SH-SY5Y (cell line): ENCODE data around the gene NUAK2.
A peak's percentile ranks its signal among the peaks of the same experiment; 100 is the strongest.

Experiments
- GATA2 ChIP-seq: IDR thresholded peaks from 2 replicates; pipeline ENCODE4 v1.6.1; 2011; ENCODE audit warnings: mild to moderate bottlenecking, low read depth, low read length
- GATA3 ChIP-seq: IDR thresholded peaks from 2 replicates; pipeline ENCODE4 v1.6.1; 2011; ENCODE audit warnings: low read depth, mild to moderate bottlenecking, low read length, moderate library complexity

The NUAK2 gene

DNA sequence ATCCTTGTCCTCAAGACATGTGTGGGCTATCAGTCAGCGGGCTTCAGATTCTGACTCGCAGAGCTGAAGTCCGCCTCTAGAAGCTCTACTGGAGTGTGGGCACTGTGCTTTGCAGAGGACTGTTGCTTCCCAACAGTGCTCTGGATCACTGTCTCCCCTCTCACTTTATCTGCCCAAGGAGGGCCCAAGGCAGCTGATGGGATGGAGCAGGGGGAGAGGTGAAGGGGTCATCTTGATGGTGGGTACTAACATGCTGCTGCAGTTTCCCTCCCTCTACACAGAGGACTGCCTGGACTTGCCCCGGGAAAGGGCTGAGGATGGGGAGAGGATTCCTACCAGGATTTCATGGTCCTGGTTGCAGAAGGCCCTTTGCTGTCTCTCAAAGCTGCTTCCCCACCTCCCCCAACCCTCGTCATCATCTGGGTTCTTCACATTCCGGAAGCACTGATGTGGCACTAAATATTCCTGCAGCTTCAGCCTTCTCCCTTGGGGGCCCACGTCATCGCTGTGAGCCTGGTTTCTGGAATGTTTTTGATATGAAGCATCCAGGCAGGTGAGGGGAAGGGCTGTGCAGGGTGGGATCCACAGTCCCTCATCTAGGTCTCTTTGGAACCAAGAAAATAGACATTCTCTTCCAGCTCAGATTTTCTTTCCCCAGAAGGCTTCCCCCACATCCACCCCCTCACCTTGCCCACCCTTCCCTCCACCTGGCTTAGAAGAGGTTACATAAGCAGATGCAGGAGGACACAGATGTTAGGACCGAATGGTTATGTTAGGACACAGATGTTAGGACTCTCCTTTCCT is 23.2 kb downstream of the NUAK2 start:
- TF ChIP-seq GATA3 (no peak), GATA2 (no peak)

DNA sequence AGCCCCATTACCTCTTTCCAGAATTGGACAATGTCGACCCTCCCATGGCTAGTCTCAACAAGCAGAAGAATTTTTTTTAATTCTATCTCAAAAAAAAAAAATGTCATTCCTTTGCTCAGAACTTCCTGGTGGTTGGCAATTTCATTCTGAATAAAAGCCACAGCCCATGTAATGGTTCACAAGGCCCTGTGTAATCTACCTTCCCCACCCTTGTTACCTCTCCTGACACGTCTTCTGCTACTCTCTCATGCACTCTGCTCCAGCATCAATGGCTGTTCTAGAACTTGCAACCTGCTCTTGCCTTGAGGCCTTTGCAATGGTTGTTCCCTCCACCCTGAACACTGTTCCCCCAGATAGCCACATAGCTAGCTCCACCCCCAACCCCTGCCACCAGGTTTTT is 25.4 kb downstream of the NUAK2 start:
- TF ChIP-seq GATA2: no peak
- no peak for TF ChIP-seq GATA3

GRCh38 chr1:205294934-205295333 is 26.6 kb downstream of the NUAK2 start:
- TF ChIP-seq GATA3 (no peak), GATA2 (no peak)

DNA sequence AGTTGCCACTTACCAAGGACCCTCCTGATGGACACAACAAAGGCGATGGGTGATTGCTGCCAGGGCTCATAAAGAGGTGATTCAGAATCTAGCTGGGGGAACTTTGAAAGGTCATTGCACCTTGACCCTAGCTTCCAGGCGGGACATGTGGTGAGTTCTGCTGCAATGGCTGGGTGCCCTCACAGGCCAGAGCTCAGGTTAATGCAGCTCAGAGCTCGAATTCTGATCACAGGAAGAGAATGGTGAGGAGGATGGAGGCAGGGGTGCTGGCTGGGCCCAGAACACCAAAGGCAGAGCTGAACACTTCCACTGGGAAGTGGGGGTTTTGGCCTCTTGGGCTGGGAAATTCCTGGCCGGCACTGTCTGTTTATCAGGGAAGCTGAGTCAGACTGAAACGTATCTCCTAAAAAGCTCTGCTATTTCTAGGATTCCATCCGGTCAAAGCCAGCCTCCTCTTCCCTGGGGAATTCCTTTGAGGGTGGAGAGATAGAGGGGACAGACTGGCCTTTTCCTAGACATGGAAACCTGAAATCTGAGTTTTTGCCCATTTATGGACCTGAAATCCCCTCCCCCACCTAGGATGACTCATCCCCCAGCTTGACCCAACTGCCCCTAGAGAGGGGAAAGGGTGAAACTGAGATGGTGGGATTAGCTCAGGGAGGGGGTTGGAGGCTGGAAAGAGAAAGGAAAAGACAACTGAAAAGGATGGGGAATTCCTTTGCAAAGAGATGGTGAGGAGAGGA is 27.2 kb downstream of the NUAK2 start:
- TF ChIP-seq GATA3: no peak
- TF ChIP-seq GATA2: no peak

DNA sequence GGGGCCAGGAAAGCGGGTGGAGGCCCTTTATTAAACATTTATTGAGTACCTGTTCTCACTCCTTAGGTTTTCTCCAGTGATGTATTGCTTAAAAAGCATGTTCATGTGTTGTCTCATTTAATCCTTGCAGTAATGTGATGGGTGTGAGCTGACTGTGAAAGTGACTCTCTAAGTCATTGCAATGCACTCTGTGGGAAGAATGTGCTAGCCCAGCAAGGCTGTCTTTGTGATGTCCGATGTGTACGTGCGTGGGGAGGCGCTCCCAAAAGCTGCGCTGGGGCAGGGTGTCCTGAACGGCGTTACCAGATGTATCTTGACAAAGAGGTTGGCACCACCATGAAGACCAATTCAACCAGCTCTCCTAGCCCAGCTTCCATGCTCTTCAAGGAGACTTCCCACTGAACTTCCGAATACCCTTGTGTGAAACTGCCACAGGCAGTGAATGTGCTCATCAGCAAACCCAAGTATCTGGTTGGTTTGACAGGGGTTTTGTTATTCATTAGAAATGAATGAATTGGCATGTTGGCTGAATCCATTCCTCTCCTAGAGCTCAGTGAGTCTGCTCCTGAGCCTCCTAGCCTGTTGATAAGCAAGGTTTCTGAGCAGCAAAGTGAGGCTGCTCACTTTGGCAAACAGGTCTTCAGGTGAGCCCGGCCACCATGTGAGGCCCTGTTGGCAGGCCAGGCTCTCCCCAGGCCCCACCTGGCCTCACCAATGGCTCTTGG is 28.0 kb downstream of the NUAK2 start:
- TF ChIP-seq GATA2 (no peak), GATA3 (no peak)

- TF ChIP-seq GATA3 (no peak), GATA2 (no peak)
Measured at GRCh38 chr1:205291596-205291995, 29.9 kb downstream of the NUAK2 start.

DNA sequence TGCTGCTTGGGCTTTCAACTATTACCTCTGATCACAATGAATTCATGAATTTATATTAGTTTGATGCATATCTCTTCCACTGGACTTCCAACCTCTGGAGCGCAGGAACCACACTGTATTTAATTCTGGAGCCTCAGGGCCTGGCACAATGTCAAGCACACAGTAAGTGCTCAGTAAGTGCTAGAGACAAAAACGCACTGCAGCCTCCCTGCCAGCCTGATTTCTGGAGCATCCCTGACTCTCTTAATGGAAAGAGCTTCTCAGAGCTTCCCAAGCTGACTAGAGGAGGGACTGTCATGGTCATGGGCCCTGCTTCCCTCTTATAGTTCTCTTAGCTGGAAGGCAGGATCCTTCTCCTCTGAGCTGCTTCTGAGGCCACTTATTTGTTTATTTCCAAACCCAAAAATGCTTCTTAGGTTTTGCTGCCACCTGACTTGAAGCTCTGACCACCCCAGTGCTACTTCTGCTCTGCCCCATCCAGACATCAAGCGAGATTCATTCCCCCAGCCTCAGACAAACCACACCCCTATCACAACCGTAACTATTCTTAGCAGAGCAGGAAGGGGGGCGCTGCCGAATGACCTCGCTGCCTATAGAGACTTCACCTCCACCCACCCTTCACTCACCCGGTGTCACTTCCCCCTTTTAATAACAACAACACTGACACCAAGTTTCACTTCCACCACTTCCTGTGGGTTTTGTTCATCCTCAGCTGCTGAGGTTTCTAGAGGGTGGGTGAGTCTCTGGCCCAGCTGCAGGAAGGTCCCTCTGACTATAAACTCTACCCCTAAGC is 33.6 kb downstream of the NUAK2 start:
- TF ChIP-seq GATA2 (peak; percentile 67), GATA3 (no peak)

DNA sequence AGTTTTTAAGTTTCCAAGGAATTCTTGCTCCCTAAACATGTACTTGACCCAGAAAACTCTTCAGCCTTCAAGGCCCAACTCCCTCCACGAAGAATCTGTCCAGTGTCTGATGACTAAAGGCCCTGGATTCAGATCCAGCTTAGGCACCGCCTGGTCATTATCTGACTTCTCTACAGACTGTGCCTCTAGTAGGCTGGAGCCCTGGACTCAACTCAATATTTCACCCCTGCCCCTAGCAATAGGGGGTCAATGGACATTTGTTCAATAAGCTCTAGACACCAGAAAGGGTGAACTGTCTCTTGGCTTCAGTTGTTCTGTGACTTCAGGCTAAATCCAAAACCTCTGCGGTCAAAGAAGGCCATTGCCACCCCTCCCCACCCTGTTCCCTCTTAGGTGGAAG is 34.5 kb downstream of the NUAK2 start:
- no peak for TF ChIP-seq GATA2
- TF ChIP-seq GATA3: no peak

DNA sequence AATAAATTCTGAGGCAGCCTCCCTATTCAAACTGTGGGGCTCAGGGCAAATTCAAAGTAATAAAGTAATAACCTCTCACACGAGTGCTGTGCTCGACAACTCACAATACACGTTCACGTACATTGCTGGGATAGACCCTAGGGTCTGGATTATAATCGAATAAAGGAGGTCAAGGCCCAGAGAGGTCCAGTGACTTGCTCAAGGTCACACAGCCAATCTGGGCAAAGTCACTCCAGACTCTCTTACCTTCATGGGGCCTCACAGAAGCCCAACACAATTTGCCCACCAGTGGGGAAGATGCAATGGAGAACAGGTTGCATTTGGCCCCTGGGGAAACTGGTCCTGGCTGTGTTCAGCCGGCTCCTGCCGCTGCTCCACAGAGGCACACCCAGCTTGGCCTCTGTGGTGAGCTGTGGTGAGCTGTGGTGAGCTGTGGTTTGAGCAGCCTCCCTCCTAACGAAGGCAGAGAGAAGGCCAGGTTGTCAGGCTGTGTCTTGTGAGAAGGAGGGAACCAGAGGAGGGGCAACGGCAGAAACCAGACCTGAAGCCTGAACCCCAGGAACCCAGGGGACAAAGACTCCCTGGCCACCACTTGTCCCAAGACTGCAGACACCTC is 35.1 kb downstream of the NUAK2 start:
- TF ChIP-seq GATA2 (no peak), GATA3 (no peak)

- TF ChIP-seq GATA3 (no peak), GATA2 (no peak)
Measured at GRCh38 chr1:205285381-205286101, 36.0 kb downstream of the NUAK2 start.

GRCh38 chr1:205284420-205285144 is 37.0 kb downstream of the NUAK2 start:
- TF ChIP-seq GATA2 (no peak), GATA3 (no peak)

GRCh38 chr1:205283270-205284147 is 38.0 kb downstream of the NUAK2 start:
- TF ChIP-seq GATA2 (no peak), GATA3 (no peak)
